GM06990 (cell line): ENCODE measurements around the gene PIK3R1.

ENCODE experiments used
- DNase-seq: peaks from one replicate; pipeline ENCODE4 v3.0.0-alpha.2; 2011; ENCODE audit not compliant: insufficient read length; ENCODE audit errors: extremely low read depth
- H3K27me3 ChIP-seq: replicated peaks from 2 replicates; pipeline ENCODE4 v1.6.0; 2011; ENCODE audit warnings: low read length; ENCODE audit not compliant: control insufficient read depth, insufficient read depth
- H3K36me3 ChIP-seq: 2 replicates; pipeline ENCODE4 v1.5.1; 2011; ENCODE audit warnings: low read length; ENCODE audit not compliant: control insufficient read depth, insufficient read depth
- H3K4me3 ChIP-seq: replicated peaks from 2 replicates; pipeline ENCODE4 v1.5.1; 2011; ENCODE audit warnings: low read depth, mild to moderate bottlenecking, control low read depth, low read length
- TF ChIP-seq, protein P1 (sequence below): IDR thresholded peaks from 2 replicates; pipeline ENCODE4 v1.5.1; 2011; ENCODE audit warnings: low read length, control low read depth, mild to moderate bottlenecking, inconsistent platforms; ENCODE audit not compliant: insufficient read depth, poor library complexity, severe bottlenecking

The PIK3R1 gene

DNA sequence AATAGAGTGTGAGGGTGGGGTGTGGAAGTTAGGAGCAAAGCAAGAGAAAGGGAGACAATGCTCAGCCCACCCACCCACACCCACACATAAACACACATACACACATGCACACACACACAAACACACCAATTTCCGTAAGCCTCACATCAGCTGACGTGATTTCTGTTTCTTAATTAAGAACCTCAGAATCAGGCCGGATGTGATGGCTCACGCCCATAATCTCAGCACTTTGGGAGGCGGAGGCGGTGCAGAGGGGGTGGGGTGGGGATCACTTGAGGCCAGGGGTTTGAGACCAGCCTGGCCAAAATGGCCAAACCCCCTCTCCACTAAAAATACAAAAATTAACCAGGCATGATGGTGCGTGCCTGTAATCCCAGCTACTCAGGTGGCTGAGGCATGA, 26.4 kb upstream of the PIK3R1 start:
- Histone ChIP-seq H3K27me3 (no peaks in the 10 kb centered on the region), H3K4me3 (no peak overlapping the region)
- TF ChIP-seq, protein P1, sequence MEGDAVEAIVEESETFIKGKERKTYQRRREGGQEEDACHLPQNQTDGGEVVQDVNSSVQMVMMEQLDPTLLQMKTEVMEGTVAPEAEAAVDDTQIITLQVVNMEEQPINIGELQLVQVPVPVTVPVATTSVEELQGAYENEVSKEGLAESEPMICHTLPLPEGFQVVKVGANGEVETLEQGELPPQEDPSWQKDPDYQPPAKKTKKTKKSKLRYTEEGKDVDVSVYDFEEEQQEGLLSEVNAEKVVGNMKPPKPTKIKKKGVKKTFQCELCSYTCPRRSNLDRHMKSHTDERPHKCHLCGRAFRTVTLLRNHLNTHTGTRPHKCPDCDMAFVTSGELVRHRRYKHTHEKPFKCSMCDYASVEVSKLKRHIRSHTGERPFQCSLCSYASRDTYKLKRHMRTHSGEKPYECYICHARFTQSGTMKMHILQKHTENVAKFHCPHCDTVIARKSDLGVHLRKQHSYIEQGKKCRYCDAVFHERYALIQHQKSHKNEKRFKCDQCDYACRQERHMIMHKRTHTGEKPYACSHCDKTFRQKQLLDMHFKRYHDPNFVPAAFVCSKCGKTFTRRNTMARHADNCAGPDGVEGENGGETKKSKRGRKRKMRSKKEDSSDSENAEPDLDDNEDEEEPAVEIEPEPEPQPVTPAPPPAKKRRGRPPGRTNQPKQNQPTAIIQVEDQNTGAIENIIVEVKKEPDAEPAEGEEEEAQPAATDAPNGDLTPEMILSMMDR: no peak

GRCh38 chr5:68189613-68190012, 25.9 kb upstream of the PIK3R1 start:
- no peak for DNase-seq
- no peaks in the 10 kb centered on the region for H3K36me3 ChIP-seq
- H3K27me3 ChIP-seq: no peaks in the 10 kb centered on the region
- no peak overlapping the region for H3K4me3 ChIP-seq
- TF ChIP-seq, protein P1: no peak

More for the DNA sequence above, 26.4 kb upstream of the PIK3R1 start:
- DNase-seq: no peak
- no peaks in the 10 kb centered on the region for H3K36me3 ChIP-seq

GRCh38 chr5:68190619-68191018, 24.9 kb upstream of the PIK3R1 start:
- H3K27me3 ChIP-seq: no peaks in the 10 kb centered on the region
- no peak for DNase-seq
- no peaks in the 10 kb centered on the region for H3K36me3 ChIP-seq
- no peak overlapping the region for H3K4me3 ChIP-seq
- TF ChIP-seq, protein P1: no peak

DNA sequence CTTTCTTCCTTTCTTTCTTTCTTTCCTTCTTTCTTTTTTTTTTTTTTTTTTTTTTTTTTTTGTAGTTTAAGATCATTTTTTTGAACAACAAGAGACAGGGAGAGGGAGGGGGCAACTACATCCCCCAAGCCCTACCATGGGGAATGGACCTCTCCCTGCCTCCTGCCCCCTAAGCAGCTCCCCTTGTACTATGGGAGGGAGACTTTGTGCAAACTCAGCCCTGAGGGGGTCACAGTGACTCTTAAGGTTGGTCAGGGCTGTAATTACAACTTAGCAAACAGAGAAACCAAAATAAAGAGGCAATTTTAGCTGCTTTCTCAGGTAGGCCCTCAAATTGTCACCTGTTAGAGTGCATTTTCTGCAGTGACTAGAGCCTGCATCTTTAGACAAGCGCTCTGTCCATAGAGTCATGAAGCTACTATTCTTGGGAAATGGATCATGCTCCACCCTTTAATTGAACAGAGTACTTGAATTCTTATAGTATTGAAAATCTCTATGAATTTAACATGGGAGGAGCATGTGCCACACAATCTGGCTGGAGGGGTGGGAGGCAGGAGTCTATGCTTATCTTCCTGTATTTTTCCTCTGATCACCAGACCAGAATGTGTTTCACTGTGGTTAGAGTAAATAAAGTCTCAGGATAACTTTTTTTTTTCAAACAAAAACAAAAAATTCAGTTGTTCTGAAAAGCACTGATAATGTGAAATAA, 24.3 kb upstream of the PIK3R1 start:
- no peaks in the 10 kb centered on the region for H3K27me3 ChIP-seq
- H3K4me3 ChIP-seq: no peak overlapping the region
- H3K36me3 ChIP-seq: no peaks in the 10 kb centered on the region
- DNase-seq: no peak
- TF ChIP-seq, protein P1: no peak

- Histone ChIP-seq H3K36me3 (no peaks in the 10 kb centered on the region), H3K27me3 (no peaks in the 10 kb centered on the region), H3K4me3 (no peak overlapping the region)
- TF ChIP-seq, protein P1: no peak
- no peak for DNase-seq
Observed at GRCh38 chr5:68192679-68193060, 22.9 kb upstream of the PIK3R1 start.

DNA sequence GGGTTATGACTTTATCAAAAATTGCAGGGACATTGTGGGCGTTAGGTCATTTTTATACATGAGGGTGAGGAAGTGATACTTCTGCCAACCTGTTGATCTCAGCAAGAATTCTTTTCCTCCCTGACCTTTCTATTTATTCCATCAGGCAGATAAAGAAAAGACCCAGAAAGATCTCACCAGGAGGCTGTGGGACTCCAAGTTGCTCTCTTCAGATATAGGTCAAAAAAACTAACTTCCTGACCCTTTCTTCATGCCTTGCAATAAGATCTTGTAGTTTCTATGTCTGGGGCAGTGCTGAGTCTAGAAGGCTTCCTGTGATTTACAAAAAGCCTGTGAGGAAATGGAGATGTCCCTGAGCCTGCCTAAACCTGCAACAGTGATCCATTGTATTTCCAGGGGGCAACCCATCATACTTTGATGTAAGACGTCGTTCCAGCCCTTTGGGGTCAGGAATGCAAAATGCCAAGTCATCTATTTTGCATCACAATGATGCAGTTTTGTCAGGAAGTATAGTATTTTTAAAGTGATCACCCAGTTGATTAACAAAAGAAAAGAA, 22.0 kb upstream of the PIK3R1 start:
- TF ChIP-seq, protein P1: no peak
- Histone ChIP-seq H3K4me3 (no peak overlapping the region), H3K27me3 (no peaks in the 10 kb centered on the region), H3K36me3 (no peaks in the 10 kb centered on the region)
- no peak for DNase-seq
